GM10248 (cell line): ENCODE measurements around the gene TNIP2.
"Not testable (repeated sequence)": the region's sequence is repeated elsewhere in the genome, so short reads cannot be mapped to it uniquely, and the experiment has no call there.

Experiments used
- CTCF ChIA-PET: fragments of 300-600 bp; sonication (Branson Sonifier 250); formaldehyde crosslinking; extraction: SDS; loops from one replicate; lab custom pipeline; 2021; ENCODE audit warnings: antibody characterized with exemption; lab: Yijun Ruan, JAX
- POLR2A ChIA-PET: fragments of 350-650 bp; sonication (Branson Sonifier 250); formaldehyde crosslinking; extraction: SDS; loops from one replicate; lab custom pipeline; 2020; ENCODE audit warnings: antibody characterized with exemption; lab: Yijun Ruan, JAX
- DNase-seq: peaks from one replicate; pipeline ENCODE4 v3.0.0; 2012; ENCODE audit errors: extremely low spot score
- TF ChIP-seq, protein P1 (sequence below): IDR thresholded peaks from 2 replicates; pipeline ENCODE4 v1.5.1; 2012; ENCODE audit warnings: mild to moderate bottlenecking, low read depth; ENCODE audit errors: extremely low read depth, missing control alignments, control extremely low read depth

Gene TNIP2

DNA sequence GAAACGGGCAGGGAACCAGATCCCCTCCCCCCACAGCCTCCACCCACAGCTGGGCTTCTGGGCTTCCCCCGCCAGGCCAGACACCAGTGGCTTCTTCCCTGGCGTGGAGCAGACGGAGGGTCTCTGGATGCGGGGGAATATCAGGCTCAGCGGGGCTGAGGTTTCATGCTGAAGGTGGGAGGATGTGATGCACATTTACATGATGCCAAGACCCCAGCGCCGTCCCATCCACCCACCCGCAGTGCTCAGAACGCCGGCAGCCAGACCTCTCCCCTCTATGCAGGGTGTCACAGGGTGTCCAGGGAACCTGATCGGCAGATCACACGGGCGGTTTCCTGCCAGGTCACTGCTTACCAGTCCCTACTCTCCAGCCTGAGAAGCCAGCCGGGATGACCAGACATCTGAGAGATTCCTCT, 12.8 kb upstream of the TNIP2 start:
- ChIA-PET CTCF (interaction anchor here (1.5 kb wide), 1 partner anchor 44 kb away, joined by 4 read pairs; no protein-coding TSS in a partner anchor), POLR2A (no interaction called here)
- no peak for DNase-seq
- TF ChIP-seq, protein P1, sequence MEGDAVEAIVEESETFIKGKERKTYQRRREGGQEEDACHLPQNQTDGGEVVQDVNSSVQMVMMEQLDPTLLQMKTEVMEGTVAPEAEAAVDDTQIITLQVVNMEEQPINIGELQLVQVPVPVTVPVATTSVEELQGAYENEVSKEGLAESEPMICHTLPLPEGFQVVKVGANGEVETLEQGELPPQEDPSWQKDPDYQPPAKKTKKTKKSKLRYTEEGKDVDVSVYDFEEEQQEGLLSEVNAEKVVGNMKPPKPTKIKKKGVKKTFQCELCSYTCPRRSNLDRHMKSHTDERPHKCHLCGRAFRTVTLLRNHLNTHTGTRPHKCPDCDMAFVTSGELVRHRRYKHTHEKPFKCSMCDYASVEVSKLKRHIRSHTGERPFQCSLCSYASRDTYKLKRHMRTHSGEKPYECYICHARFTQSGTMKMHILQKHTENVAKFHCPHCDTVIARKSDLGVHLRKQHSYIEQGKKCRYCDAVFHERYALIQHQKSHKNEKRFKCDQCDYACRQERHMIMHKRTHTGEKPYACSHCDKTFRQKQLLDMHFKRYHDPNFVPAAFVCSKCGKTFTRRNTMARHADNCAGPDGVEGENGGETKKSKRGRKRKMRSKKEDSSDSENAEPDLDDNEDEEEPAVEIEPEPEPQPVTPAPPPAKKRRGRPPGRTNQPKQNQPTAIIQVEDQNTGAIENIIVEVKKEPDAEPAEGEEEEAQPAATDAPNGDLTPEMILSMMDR, result no peak

DNA sequence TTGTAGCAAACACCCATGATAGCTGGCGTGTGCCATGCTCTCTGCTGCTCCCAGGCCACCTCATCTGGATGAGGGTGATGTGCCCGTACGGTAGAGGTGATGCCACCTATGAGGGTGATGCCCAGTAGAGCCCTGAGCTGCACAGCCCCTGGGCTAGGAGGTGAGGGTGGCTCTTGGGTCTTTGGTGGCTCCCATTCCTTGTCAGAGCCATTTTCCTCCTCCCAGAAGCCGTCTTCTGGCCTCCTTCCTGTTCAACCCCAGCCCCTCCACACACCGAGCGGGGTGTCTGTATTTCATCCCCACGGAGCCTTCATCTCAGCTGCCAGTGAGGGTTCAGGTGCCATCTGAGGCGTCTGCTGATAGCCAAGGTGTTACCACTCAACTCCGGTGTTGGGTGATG, 12.0 kb upstream of the TNIP2 start:
- TF ChIP-seq, protein P1, result no peak
- CTCF ChIA-PET, result interaction anchor here (1.5 to 2.1 kb wide), 2 partner anchors 12 to 45 kb away, joined by 4 to 5 read pairs; partner anchors contain the start of gene TNIP2
- POLR2A ChIA-PET, result no interaction called here
- DNase-seq, result no peak

DNA sequence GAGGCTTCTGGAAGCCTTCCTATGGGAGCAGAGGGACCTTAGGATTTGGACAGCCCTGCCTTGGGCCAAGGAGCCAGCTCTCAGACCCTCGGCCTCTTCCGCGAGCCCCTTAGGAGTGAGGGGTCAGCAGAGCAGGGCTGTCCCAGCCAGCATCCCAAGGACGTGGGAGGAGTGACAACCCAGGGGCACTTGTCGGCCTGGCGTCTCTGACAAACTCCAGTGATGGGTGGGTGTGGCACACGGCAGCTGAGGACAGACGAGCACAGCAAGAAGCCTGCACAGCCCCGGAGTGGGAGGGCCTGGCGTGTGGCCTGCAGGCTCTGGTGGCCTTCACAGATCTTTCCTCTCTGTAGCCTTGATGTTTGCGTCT, 11.6 kb upstream of the TNIP2 start:
- DNase-seq, result no peak
- POLR2A ChIA-PET, result no interaction called here
- TF ChIP-seq, protein P1, result no peak
- CTCF ChIA-PET, result interaction anchor here (2.1 kb wide), 1 partner anchor 11 kb away, joined by 5 read pairs; the partner anchor contains the start of gene TNIP2

DNA sequence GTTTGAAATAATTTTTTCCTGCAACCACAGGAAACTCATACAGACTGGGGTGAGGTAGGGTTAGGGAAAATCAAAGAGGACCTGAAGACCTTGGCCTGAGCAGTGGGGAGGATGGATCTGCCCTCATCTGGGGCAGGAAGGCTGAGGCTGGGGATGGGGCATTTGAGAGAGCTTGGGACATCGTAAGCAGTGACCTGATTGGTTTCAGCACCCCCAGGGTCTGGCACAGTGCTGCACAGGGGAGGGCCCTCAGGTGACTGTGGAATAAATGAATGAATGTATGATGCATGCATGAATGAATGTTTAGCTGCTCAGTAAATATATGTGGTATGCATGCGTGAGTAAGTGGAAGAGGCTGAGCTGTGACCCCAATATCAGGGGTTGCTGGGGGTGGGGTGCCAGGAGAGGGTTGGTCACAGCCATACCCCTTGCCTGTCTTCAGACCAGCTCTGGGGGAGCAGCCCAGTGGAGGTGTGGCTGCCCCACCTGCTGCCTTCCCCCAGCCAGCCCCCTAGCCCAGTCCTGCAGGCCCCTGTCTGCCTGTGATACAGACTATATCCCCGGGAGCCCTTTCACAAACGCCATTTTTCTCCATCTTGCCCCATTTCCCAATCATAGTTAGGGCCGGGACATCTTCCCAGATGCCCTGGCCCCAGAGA, 11.0 kb upstream of the TNIP2 start:
- ChIA-PET CTCF (interaction anchor here (0.9 to 2.1 kb wide), 3 partner anchors 11 to 187 kb away, joined by 3 to 5 read pairs (median 4); partner anchors contain the start of gene TNIP2), POLR2A (no interaction called here)
- TF ChIP-seq, protein P1, result no peak
- no peak for DNase-seq

DNA sequence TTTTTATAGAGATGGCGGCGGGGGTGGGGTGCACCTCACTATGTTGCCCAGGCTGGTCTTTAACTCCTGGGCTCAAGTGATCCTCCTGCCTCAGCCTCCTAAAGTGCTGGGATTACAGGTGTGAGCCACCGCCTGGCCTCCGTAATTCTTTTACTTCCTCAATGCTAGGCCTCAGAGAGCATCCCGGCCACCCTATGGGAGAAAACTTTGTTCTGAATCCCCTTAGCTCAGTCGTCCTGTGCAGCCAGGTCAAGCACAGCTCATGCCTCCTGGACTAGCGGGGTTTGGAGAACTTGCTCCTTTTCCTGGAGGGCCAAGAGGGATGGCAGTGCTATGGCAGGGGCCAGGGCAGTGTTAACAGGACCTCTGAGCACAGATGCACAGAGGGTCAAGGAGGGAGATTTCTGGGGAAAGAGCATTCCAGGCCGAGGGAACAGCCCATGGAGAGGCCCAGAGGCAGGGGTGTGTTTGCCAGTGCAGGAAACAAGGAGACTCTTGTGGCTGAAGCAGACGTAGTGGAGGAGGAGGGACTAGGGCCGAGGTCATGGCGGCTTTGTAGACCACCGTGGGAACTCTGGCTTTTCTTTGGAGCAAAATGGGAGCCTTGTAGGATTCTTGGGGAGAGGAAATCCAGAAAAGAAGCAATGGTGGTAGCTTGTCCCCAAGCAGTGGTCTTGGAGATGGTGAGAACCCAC, 9.8 kb upstream of the TNIP2 start:
- POLR2A ChIA-PET, result no interaction called here
- DNase-seq, result no peak
- TF ChIP-seq, protein P1, result no peak
- CTCF ChIA-PET, result interaction anchor here (0.9 to 2.1 kb wide), 3 partner anchors 10 to 188 kb away, joined by 3 to 5 read pairs (median 4); partner anchors contain the start of gene TNIP2

DNA sequence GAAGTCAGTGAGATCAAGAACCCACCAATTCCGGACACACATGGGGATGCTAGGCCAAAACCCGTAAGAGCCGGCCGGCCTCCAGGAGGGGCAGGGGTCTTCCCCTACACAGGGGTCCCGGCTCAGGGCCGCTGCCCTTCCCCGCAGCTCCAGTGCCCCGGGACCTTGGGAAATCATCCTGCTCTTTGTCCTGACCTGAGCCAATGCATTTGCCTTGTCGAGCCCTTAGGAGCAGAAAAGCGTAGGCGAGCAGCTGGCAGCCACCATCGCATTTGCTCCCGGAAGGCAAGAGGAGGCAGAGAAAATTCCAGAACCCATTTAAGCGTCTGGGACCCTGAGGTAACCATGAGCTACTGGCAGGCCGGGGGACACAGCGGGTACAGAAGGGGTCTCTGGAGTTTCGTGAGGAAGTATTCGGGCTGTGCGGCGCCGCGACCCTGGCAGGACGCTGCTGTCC, 7.4 kb upstream of the TNIP2 start:
- TF ChIP-seq, protein P1, result no peak
- ChIA-PET POLR2A (no interaction called here), CTCF (interaction anchor here (0.6 to 3.5 kb wide), 35 partner anchors 10 to 295 kb away, joined by 3 to 30 read pairs (median 4); partner anchors contain the start of genes GRK4 and NOP14)
- peak; percentile 18 for DNase-seq

DNA sequence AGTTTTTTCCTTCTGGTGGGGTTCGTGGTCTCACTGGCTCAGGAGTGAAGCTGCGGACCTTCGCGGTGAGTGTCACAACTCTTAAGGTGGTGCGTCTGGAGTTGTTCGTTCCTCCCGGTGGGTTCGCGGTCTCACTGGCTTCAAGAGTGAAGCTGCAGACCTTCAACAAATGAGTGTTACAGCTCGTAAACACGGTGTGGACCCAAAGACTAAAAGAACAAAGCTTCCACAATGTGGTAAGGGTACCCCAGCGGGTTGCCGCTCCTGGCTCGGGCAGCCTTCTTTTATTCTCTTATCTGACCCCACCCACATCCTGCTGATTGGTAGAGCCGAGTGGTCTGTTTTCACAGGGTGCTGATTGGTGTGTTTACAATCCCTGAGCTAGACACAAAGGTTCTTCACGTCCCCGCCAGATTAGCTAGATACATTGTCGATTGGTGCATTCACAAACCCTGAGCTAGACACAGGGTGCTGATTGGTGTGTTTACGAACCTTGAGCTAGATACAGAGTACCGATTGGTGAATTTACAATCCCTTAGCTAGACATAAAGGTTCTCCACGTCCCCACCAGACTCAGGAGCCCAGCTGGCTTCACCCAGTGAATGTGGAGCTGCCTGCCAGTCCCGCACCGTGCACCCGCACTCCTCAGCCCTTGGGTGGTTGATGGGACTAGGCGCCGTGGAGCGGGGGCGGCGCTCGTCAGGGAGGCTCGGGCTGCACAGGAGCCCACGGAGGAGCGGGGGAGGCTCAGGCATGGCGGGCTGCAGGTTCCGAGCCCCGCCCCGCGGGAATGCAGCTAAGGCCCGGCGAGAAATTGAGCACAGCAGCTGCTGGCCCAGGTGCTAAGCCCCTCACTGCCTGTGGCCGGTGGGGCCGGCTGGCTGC, 6.6 kb upstream of the TNIP2 start:
- POLR2A ChIA-PET, result not testable (repeated sequence)

More for the DNA sequence above, 6.6 kb upstream of the TNIP2 start:
- CTCF ChIA-PET, result interaction anchor here (0.9 to 3.5 kb wide), 30 partner anchors 8 to 296 kb away, joined by 3 to 30 read pairs (median 5); partner anchors contain the start of genes GRK4 and NOP14
- not testable (repeated sequence) for DNase-seq
